Upper lobe of left lung (tissue), 6 donors: Measurements from ENCODE around the gene NLGN1. TPM values are rescaled to one million over a fixed set of nuclear protein-coding genes. Genes with fewer than 3 reads are reported as not detected.

Experiments
- ATAC-seq, 2 donors: fragments of 200-7000 bp; cut with Tn5 transposase; one replicate each; pipeline ENCODE4 v1.9.1; 2022; ENCODE audit warnings: mild to moderate bottlenecking in 2 of 2, moderate library complexity in 2 of 2; ENCODE audit not compliant: low FRiP score in 2 of 2
- DNase-seq, 2 donors: peaks; one replicate each; pipeline ENCODE4 v3.0.0-alpha.2; 2019 to 2020
- H3K27ac ChIP-seq, 4 donors: fragments of 200-600 bp; sonication (generic); one replicate each; pipeline ENCODE4 v1.5.1; 2016 to 2019
- H3K27me3 ChIP-seq, 4 donors: fragments of 200-600 bp; sonication (generic); one replicate each; pipeline ENCODE4 v1.5.1; 2017 to 2019
- H3K36me3 ChIP-seq, 4 donors: fragments of 200-600 bp; sonication (generic); one replicate each; pipeline ENCODE4 v1.5.1; 2016 to 2019
- H3K4me1 ChIP-seq, 4 donors: fragments of 200-600 bp; sonication (generic); one replicate each; pipeline ENCODE4 v1.5.1; 2018 to 2019
- H3K4me3 ChIP-seq, 4 donors: fragments of 200-600 bp; sonication (generic); one replicate each; pipeline ENCODE4 v1.5.1; 2017 to 2019; ENCODE audit warnings: mild to moderate bottlenecking in 2 of 4, moderate library complexity in 1 of 4
- H3K9me3 ChIP-seq, 4 donors: fragments of 200-600 bp; sonication (generic); one replicate each; pipeline ENCODE4 v1.5.1; 2018 to 2019
- CTCF ChIP-seq, 6 experiments: fragments of 450-650 bp in 4 of 6; fragments of 200-600 bp in 2 of 6; sonication (generic) in 2 of 6; IDR thresholded peaks; one replicate each; pipeline ENCODE4 v1.5.1; 2016 to 2019; ENCODE audit warnings: antibody characterized with exemption in 6 of 6
- EP300 ChIP-seq, 4 donors: sonication (generic); formaldehyde crosslinking; IDR thresholded peaks; one replicate each; pipeline ENCODE4 v1.5.1; 2017; ENCODE audit warnings: antibody characterized with exemption in 4 of 4, control low read depth in 2 of 4
- POLR2A ChIP-seq, 4 donors: fragments of 450-650 bp; IDR thresholded peaks; one replicate each; pipeline ENCODE4 v1.5.1; 2016 to 2017; ENCODE audit warnings: antibody characterized with exemption in 4 of 4, mild to moderate bottlenecking in 2 of 4
- POLR2AphosphoS5 ChIP-seq, 2 donors: sonication (generic); formaldehyde crosslinking; IDR thresholded peaks; one replicate each; pipeline ENCODE4 v1.5.1; 2017; ENCODE audit warnings: antibody characterized with exemption in 2 of 2
- WGBS, 2 donors: methylation state at CpG; one replicate each; pipeline ENCODE4 v1.1.5; 2017 to 2018; 5-methylcytosine and 5-hydroxymethylcytosine counted together
- total RNA-seq, 6 donors: library from RNA; depleted of rRNA in 4 of 6; stranded (reverse); fragments of >200 nt in 4 of 6; gene quantifications; one replicate each; pipeline versions ENCODE4 v1.1.0 to v1.2.1, GENCODE V29; 2016 to 2021
- donor health status: DM: no; HTN: no; CAD: no; lungs with moderate emphysema.
- donor health status: DM: no; HTN: yes; CAD: no; lungs with severe emphysema.

NLGN1 gene
- total RNA-seq, 6 donors from 2014 or later, result under 0.01 to 3.5 (median 1.9) TPM

GRCh38 chr3:174100744-174101143, 703.2 kb downstream of the NLGN1 start:
- 91 to 94% methylated on average over 2 of the region's 2 CpGs for WGBS, 2 donors

GRCh38 chr3:174101244-174101643, 703.7 kb downstream of the NLGN1 start:
- DNase-seq (no peak), ATAC-seq (no peak)
- Histone ChIP-seq H3K27ac (no peak overlapping the region), H3K4me3 (no peak overlapping the region), H3K9me3 (no peaks in the 10 kb centered on the region), H3K36me3 (no peaks in the 10 kb centered on the region), H3K27me3 (no peaks in the 10 kb centered on the region), H3K4me1 (no peaks in the 10 kb centered on the region)
- WGBS, 2 donors, result 83 to 88% methylated on average over 5 of the region's 5 CpGs
- TF ChIP-seq POLR2AphosphoS5 (IDR thresholded peaks at IDR 0.05), result no peak

More at GRCh38 chr3:174100744-174101143, 703.2 kb downstream of the NLGN1 start:
- H3K4me3 ChIP-seq, result no peak overlapping the region
- no peaks in the 10 kb centered on the region for H3K9me3 ChIP-seq
- H3K36me3 ChIP-seq, result no peaks in the 10 kb centered on the region
- no peak overlapping the region for H3K27ac ChIP-seq
- H3K4me1 ChIP-seq, result no peaks in the 10 kb centered on the region
- H3K27me3 ChIP-seq, result no peaks in the 10 kb centered on the region
- TF ChIP-seq POLR2A (IDR thresholded peaks at IDR 0.05) (no peak), EP300 (IDR thresholded peaks at IDR 0.05) (no peak), CTCF (IDR thresholded peaks at IDR 0.05) (no peak), POLR2AphosphoS5 (IDR thresholded peaks at IDR 0.05) (no peak)
- ATAC-seq, result no peak
- no peak for DNase-seq

GRCh38 chr3:174102274-174102673, 704.7 kb downstream of the NLGN1 start:
- no peak for ATAC-seq
- WGBS, 2 donors, result 86 to 88% methylated on average over 7 of the region's 7 CpGs

GRCh38 chr3:174102866-174103265, 705.3 kb downstream of the NLGN1 start:
- Histone ChIP-seq H3K27ac (no peak overlapping the region), H3K4me3 (no peak overlapping the region), H3K36me3 (no peaks in the 10 kb centered on the region), H3K9me3 (no peaks in the 10 kb centered on the region), H3K4me1 (no peaks in the 10 kb centered on the region), H3K27me3 (no peaks in the 10 kb centered on the region)
- ATAC-seq (no peak), DNase-seq (no peak)
- WGBS, 2 donors, result 79 to 81% methylated on average over 3 of the region's 3 CpGs
- TF ChIP-seq POLR2AphosphoS5 (IDR thresholded peaks at IDR 0.05), result no peak
- TF ChIP-seq POLR2A (IDR thresholded peaks at IDR 0.05), result no peak
- no peak for TF ChIP-seq EP300 (IDR thresholded peaks at IDR 0.05)
- TF ChIP-seq CTCF (IDR thresholded peaks at IDR 0.05), result no peak

More at GRCh38 chr3:174102274-174102673, 704.7 kb downstream of the NLGN1 start:
- no peaks in the 10 kb centered on the region for H3K4me1 ChIP-seq
- TF ChIP-seq POLR2AphosphoS5 (IDR thresholded peaks at IDR 0.05), result no peak
- no peak overlapping the region for H3K4me3 ChIP-seq
- H3K9me3 ChIP-seq, result no peaks in the 10 kb centered on the region
- no peak for DNase-seq
- no peaks in the 10 kb centered on the region for H3K36me3 ChIP-seq
- no peak overlapping the region for H3K27ac ChIP-seq
- no peaks in the 10 kb centered on the region for H3K27me3 ChIP-seq

- H3K9me3 ChIP-seq, result no peaks in the 10 kb centered on the region
- WGBS, 2 donors, result 42 to 66% methylated on average over 3 of the region's 3 CpGs
- TF ChIP-seq POLR2AphosphoS5 (IDR thresholded peaks at IDR 0.05), result no peak
- TF ChIP-seq CTCF (IDR thresholded peaks at IDR 0.05), result no peak
- no peak for TF ChIP-seq EP300 (IDR thresholded peaks at IDR 0.05)
- no peak for TF ChIP-seq POLR2A (IDR thresholded peaks at IDR 0.05)
- no peak overlapping the region for H3K4me3 ChIP-seq
- DNase-seq (no peak), ATAC-seq (peak in 1 of 2 donors; percentile 32)
- H3K4me1 ChIP-seq, result no peaks in the 10 kb centered on the region
- no peaks in the 10 kb centered on the region for H3K27me3 ChIP-seq
- no peak overlapping the region for H3K27ac ChIP-seq
- H3K36me3 ChIP-seq, result no peaks in the 10 kb centered on the region
Observed at GRCh38 chr3:174110761-174111160, 713.2 kb downstream of the NLGN1 start.

- H3K36me3 ChIP-seq, result no peaks in the 10 kb centered on the region
- H3K27ac ChIP-seq, result no peak overlapping the region
- TF ChIP-seq CTCF (IDR thresholded peaks at IDR 0.05) (no peak), EP300 (IDR thresholded peaks at IDR 0.05) (no peak), POLR2AphosphoS5 (IDR thresholded peaks at IDR 0.05) (no peak), POLR2A (IDR thresholded peaks at IDR 0.05) (no peak)
- DNase-seq, result no peak
- H3K9me3 ChIP-seq, result no peaks in the 10 kb centered on the region
- no peaks in the 10 kb centered on the region for H3K27me3 ChIP-seq
- WGBS, 2 donors, result 83 to 88% methylated on average over 2 of the region's 2 CpGs
- ATAC-seq, result no peak
- H3K4me1 ChIP-seq, result no peaks in the 10 kb centered on the region
- H3K4me3 ChIP-seq, result no peak overlapping the region
Observed at GRCh38 chr3:174111776-174112175, 714.2 kb downstream of the NLGN1 start.
